HG03060 (cell line): ENCODE results near the gene CSTPP1.
"Not testable (repeated sequence)": the region's sequence is repeated elsewhere in the genome, so short reads cannot be mapped to it uniquely, and the experiment has no call there.

Experiments used
- ATAC-seq: cut with Tn5 transposase; IDR thresholded peaks from one replicate; pipeline ENCODE4 v1.9.1; 2021; ENCODE audit warnings: low read depth, moderate number of reproducible peaks; ENCODE audit not compliant: unreplicated experiment

The CSTPP1 gene

GRCh38 chr11:46951864-46952263 lies 15.3 kb downstream of the CSTPP1 start:
- ATAC-seq: no peak

GRCh38 chr11:46952553-46952952 lies 16.0 kb downstream of the CSTPP1 start:
- ATAC-seq: no peak

- ATAC-seq: no peak
These were observed 16.5 kb downstream of the CSTPP1 start for GRCh38 chr11:46953093-46953492.

- no peak for ATAC-seq
These were observed 22.2 kb downstream of the CSTPP1 start for GRCh38 chr11:46958777-46959176.

- no peak for ATAC-seq
These were observed 24.5 kb downstream of the CSTPP1 start for GRCh38 chr11:46961041-46961440.

GRCh38 chr11:46961886-46962285 lies 25.3 kb downstream of the CSTPP1 start:
- not testable (repeated sequence) for ATAC-seq

- no peak for ATAC-seq
These were observed 27.3 kb downstream of the CSTPP1 start for GRCh38 chr11:46963844-46964243.

- ATAC-seq: no peak
These were observed 30.2 kb downstream of the CSTPP1 start for GRCh38 chr11:46966773-46967172.

- ATAC-seq: no peak
These were observed 31.4 kb downstream of the CSTPP1 start for GRCh38 chr11:46967962-46968361.

- no peak for ATAC-seq
These were observed 32.8 kb downstream of the CSTPP1 start for GRCh38 chr11:46969379-46969778.

- no peak for ATAC-seq
These were observed 34.5 kb downstream of the CSTPP1 start for GRCh38 chr11:46970913-46971625.

- no peak for ATAC-seq
These were observed 35.8 kb downstream of the CSTPP1 start for GRCh38 chr11:46972343-46972742.

GRCh38 chr11:46972821-46973220 lies 36.3 kb downstream of the CSTPP1 start:
- no peak for ATAC-seq

GRCh38 chr11:46976182-46976854 lies 39.8 kb downstream of the CSTPP1 start:
- ATAC-seq: no peak

GRCh38 chr11:46977038-46977813 lies 40.7 kb downstream of the CSTPP1 start:
- ATAC-seq: no peak

GRCh38 chr11:46978005-46978491 lies 41.5 kb downstream of the CSTPP1 start:
- ATAC-seq: no peak

GRCh38 chr11:46979358-46979757 lies 42.8 kb downstream of the CSTPP1 start:
- ATAC-seq: no peak

- ATAC-seq: no peak
These were observed 44.9 kb downstream of the CSTPP1 start for GRCh38 chr11:46981436-46981835.

- no peak for ATAC-seq
These were observed 46.4 kb downstream of the CSTPP1 start for GRCh38 chr11:46982797-46983452.

- ATAC-seq: no peak
These were observed 47.0 kb downstream of the CSTPP1 start for GRCh38 chr11:46983598-46983997.

- no peak for ATAC-seq
These were observed 48.0 kb downstream of the CSTPP1 start for GRCh38 chr11:46984548-46984947.
